ENCODE measurements around the gene SKP1. TPM values are rescaled to one million over a fixed set of nuclear protein-coding genes. Genes with fewer than 3 reads are reported as not detected.
A peak's percentile ranks its signal among the peaks of the same experiment; 100 is the strongest.

SKP1 gene
- total RNA-seq, 1 experiment from 2014 or later, result 245 TPM

DNA sequence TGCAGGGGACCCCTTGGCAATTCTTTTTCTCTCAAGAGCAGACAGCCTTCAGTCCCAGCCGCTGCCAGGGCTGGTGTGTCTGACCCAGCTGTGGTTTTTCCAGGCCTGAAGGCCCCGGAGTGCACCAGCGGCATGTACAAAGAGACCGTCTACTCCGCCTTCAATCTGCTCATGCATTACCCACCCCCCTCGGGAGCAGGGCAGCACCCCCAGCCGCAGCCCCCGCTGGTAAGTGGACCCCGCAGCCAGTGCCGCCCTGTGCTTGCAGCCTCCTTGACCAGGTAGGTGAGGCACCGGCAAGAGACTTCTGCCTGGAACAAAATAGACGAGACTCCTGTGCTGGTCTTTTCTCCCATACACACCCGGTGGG, 61.0 kb downstream of the SKP1 start:
- peaks cover 4 to 28% of the 10 kb centered on the region in 2 experiments; a peak in 3 of 4 replicates for H3K4me1 ChIP-seq (ENCODE audit: control insufficient read depth in 1 of 2, insufficient read depth in 2 of 2, low read length in 2 of 2)
- ChIA-PET RAD21 (ENCODE audit: low non-redundant PET in 1 of 2, low total read pairs in 2 of 2, uncharacterized antibody in 2 of 2, unreplicated experiment in 2 of 2) (no interaction called here), CTCF (no interaction called here), POLR2A (no interaction called here)
- no peak overlapping the region for H3K27ac ChIP-seq (ENCODE audit: low read depth, low read length)
- peak overlapping the region; percentile 70 for H3K9ac ChIP-seq (ENCODE audit: low read length)
- H3K9me3 ChIP-seq (ENCODE audit: control insufficient read depth in 1 of 2, insufficient read depth in 1 of 2, low read depth in 1 of 2, low read length in 2 of 2), result no peaks in the 10 kb centered on the region
- H3K27me3 ChIP-seq (ENCODE audit: insufficient read depth, low read length), result no peaks in the 10 kb centered on the region
- ATAC-seq, result no peak
- H3K36me3 ChIP-seq (ENCODE audit: control insufficient read depth in 1 of 2, insufficient read depth in 2 of 2, low read length in 2 of 2), result 0 out of 4 replicates have a peak, but pooled peaks cover 0 to 8% of the 10 kb centered on the region in 2 experiments
- no TSS peak for BruUV-seq (replicated peaks)
- DNase-seq (ENCODE audit: low read depth, low spot score), result no peak
- H3K79me2 ChIP-seq (ENCODE audit: insufficient read depth, low read length), result no peaks in the 10 kb centered on the region
- H4K20me1 ChIP-seq (ENCODE audit: insufficient read depth), result no peaks in the 10 kb centered on the region
- peak overlapping the region; percentile 93 for H3K4me2 ChIP-seq (ENCODE audit: low read length)
- TF ChIP-seq EGR1 (IDR thresholded peaks at IDR 0.05; ENCODE audit: low read depth), result no peak
- TF ChIP-seq CBX3 (IDR thresholded peaks at IDR 0.05; ENCODE audit: low read depth), result no peak
- TF ChIP-seq SIN3A (IDR thresholded peaks at IDR 0.05; ENCODE audit: low read depth), result no peak
- no peak for TF ChIP-seq JUND (IDR thresholded peaks at IDR 0.05)
- TF ChIP-seq FOSL1 (IDR thresholded peaks at IDR 0.05; ENCODE audit: low read depth), result no peak
- no peak for TF ChIP-seq ZNF274 (IDR thresholded peaks at IDR 0.05; ENCODE audit: low read depth, low read length)
- TF ChIP-seq ZFX (IDR thresholded peaks at IDR 0.05), result no peak
- TF ChIP-seq, protein P1, sequence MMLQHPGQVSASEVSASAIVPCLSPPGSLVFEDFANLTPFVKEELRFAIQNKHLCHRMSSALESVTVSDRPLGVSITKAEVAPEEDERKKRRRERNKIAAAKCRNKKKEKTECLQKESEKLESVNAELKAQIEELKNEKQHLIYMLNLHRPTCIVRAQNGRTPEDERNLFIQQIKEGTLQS (IDR thresholded peaks at IDR 0.05), result no peak
- no peak for TF ChIP-seq CEBPB (IDR thresholded peaks at IDR 0.05; ENCODE audit: low read depth)
- no peak for TF ChIP-seq ELF1 (IDR thresholded peaks at IDR 0.05; ENCODE audit: borderline replicate concordance, low read depth)
- TF ChIP-seq EZH2phosphoT487 (IDR thresholded peaks at IDR 0.05; ENCODE audit: borderline replicate concordance), result no peak
- TF ChIP-seq, protein P2, sequence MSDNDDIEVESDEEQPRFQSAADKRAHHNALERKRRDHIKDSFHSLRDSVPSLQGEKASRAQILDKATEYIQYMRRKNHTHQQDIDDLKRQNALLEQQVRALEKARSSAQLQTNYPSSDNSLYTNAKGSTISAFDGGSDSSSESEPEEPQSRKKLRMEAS (IDR thresholded peaks at IDR 0.05), result no peak
- no peak for TF ChIP-seq SP1 (IDR thresholded peaks at IDR 0.05; ENCODE audit: low read depth)
- no peak for TF ChIP-seq TCF7L2 (IDR thresholded peaks at IDR 0.05; ENCODE audit: borderline replicate concordance, extremely low read depth, insufficient read depth, insufficient read length)
- no peak for TF ChIP-seq POLR2AphosphoS5 (IDR thresholded peaks at IDR 0.05; ENCODE audit: low read depth, low read length)
- TF ChIP-seq SRF (IDR thresholded peaks at IDR 0.05; ENCODE audit: low read depth), result no peak
- no peaks in the 10 kb centered on the region for H3K9me2 ChIP-seq (ENCODE audit: insufficient read depth)
- H2AFZ ChIP-seq (ENCODE audit: low read depth, low read length, poor library complexity, severe bottlenecking), result no peak overlapping the region
- intact Hi-C loops (cut with micrococcal nuclease), result no loop called here
- H3K4me3 ChIP-seq (replicated peaks in 1 of 2; ENCODE audit: low read depth in 1 of 2, low read length in 2 of 2), result peak overlapping the region; percentile 57 to 69
